CD4-positive, alpha-beta T cell treated with Interleukin-6 at 100 ng/mL for 8 hours (primary cell): Measurements from ENCODE around the gene SOX8.

Experiments
- DNase-seq: peaks from one replicate; pipeline ENCODE4 v3.0.0-alpha.2; 2020; ENCODE audit warnings: mixed read lengths, low spot score

SOX8 gene

DNA sequence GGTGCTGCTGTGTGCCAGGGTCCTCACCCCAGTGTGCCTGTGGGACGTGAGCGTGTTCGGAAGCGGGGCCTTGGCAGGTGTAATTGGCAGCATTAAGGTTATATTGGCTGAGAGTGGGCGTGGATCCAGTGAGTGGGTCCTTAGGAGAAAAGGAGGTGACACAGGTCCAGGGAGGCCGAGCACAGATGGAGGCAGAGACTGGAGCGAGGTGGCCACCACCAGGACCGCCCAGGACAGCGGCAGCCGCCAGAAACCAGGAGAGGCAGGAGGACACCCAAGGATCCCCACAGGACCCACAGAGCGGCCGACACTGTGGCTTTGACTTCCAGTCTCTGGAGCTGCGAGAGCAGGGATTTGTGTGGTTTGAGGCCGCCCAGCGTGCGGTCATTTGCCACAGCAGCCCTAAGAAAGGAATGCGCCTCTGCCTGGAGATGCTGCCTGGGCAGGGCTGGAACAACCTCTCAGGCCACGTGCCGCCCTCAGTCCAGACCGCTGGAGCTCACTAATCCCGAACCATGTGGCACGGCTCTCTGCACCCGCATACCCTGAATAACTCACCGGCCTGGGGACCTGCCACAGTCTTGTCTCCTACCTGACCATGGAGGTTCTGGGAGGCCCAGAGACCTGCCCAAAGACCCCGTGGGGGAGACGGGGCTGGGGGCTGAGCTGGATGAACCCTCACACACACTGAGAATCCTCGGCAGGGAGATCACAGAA is 45.4 kb downstream of the SOX8 start:
- DNase-seq: no peak

DNA sequence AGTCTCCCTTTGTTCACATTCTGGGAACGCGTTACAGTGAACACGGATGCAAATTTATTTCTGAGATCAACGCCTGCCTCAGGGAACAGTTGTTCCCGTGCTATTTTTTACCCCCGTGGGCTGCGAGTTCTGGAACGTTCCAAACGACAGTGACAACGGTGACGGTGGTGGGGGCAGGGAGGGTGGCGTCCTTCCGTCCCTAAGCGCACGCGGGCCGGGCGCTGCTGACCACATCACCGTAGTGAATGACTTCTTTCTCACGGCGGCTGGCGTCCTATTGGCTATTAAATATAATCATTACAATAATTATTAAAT is 45.9 kb downstream of the SOX8 start:
- DNase-seq: no peak

DNA sequence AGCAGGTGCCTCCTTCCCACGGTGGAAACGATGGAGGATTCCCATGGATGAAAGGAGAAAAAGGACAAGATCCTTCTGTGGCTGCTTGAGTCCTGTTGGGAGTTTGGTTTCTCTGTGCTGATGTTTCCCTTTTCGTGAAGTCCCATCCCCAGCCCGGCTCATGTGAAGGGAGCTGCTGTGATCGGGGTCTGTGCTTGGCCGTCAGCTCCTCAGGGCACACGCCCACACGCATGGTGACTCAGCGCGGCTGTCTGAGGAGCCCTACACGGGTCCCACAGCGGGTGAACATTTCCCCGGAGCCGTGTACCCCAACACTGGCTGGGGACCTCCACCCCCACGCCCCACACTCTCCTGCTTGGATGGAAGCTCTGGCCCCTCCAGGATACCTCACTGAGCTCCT is 46.5 kb downstream of the SOX8 start:
- no peak for DNase-seq

DNA sequence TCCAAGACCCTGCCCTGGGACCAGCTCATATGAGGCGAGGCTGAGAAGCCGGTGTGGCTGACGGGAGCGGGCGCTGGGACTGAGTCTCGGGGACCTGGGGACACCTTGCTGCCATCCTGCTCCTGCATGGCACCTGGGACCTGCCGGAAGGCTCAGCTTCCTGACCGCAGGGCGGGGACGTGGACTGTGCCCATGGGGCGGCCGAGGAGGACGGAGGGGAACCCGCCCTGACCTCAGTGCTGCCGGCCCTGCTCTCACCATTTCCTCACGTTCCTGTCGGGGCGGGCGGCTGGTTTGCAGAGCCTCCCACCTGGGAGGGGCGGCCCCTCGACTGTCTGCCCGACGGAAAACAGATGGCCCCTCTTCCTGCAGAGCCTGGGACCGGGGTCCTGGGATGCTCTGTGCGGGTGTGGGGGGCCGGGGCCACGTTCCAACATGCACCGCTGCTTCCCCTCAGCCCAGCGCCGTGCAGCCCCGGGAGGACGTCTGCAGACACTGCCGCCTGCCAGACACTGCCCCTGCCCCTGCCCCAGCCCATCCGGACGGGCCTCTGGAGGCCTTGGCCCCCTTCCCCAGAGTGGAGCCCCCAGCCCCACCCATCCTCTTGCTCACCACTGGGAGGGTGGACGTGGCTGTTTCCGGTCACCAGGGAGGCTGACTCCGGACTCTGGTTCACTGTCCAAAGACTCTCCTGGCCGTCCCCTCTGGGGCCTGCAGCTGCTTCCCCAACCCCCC is 47.1 kb downstream of the SOX8 start:
- DNase-seq: no peak

DNA sequence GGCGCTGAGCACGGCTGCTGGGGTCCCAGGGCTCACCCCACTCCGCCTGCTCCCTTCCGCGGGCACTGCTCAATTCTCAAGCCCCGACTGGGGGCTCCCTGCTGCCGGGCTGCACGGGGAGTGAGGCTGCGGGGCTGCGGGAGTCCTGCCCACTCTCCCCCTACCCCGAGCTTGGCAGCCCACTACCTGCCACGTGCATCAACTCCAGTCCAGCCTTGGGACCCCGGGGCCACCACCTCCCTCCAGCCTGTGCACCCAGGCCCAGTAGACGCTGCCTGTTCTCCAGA is 47.6 kb downstream of the SOX8 start:
- DNase-seq: no peak

DNA sequence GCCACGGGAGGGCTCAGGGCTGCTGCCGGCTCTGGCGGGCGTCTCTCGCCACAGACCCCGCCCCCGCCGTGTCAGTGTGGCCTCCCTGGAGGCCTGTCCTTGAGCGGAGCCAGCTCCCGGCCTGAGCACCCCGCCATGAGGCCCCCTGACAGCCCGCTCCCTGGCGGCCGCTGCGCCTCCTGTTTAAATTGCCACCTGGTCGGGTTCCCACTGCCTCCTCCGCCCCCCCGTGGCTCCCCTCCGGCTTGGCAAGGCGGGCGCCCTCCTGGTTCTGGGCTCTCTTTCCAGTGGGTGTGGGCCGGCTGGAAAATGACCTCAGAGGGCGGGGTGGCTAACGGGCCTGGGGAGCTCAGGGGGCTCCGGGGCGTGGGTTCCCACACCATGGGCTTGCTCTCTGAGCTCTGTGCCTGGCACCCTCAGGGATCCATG is 48.9 kb downstream of the SOX8 start:
- DNase-seq: no peak

DNA sequence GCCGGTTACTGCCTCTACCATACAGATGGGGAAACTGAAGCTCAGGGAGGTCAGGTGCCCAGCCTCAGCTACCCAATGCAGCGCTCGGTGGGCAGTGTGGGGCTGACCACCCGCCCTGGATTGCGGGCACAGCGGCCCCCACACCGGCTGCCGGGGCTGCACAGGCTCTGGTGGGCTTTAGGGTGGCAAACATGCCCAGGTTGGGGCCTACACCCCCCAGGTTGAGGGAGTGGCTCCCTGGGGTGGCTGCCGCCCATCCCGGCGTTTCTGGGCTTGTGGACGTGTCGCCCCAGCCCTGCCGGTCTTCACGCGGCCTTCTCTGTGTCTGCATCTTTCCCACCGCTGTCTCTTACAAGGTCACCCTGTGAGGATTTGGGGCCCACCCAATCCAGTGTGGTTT is 50.1 kb downstream of the SOX8 start:
- no peak for DNase-seq

DNA sequence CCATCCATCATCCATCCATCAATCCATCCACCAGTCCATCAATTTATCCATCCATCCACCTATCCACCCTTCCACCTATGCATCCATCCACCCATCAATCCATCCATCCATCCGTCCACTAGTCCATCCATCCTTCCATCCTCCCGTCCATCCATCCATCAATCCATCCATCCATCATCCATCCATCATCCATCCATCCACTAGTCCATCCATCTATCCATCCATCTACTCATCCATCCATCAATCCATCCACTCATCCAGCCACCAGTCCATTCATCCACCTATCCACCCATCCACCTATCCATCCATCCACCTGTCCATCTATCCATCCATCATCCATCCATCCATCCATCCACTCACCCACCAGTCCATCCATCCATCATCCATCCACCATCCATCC is 51.0 kb downstream of the SOX8 start:
- no peak for DNase-seq

DNA sequence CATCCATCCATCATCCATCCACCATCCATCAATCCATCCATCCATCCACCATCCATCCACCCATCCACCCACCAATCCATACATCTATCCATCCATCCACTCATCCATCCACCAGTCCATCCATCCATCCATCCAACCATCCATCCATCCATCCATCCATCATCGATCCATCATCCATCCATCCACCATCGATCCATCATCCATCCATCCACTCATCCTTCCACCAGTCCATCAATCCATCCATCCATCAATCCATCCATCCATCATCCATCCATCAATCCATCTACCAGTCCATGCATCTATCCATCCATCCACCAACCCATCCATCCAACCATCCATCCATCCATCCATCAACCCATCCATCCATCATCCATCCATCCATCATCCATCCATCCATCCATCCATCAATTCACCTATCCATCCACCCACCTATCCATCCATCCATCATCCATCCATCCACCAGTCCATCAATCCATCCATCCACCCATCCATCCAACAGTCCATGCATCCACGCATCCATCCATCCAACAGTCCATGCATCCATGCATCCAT is 51.6 kb downstream of the SOX8 start:
- no peak for DNase-seq

DNA sequence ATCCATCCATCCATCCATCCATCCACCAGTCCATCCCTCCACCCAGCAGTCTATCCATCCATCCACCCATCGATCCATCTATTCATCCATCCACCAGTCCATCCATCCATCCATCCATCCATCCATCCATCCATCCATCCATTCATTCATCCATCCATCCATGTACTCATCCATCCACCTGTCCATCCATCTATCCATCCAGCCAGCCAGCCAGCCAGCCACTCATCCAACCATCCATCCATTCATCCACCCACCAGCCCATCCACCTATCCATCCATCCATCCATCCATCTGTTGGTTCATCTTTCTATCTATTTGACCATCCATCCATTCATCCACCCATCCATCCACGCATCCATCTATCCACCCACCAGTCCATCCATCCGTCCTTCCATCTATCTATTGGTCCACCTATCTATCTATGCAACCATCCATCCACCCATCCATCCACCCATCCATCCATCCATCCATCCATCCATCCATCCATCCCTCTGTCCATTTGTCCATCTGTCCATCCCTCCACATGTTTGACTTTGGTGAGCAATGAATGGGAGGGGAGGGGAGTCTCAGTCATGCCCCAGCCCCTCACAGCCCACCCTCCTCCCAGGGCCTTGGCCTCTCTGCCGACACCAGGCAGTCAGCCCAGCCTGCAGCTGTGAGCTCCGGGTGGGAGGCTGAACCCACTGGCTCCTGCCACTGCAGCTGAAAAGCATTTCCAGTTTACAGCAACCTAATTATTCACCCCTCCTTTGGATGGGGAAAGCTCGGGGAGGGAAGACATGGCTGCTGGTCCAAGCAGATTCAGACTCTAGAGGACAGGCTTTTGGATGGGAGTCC is 52.9 kb downstream of the SOX8 start:
- no peak for DNase-seq

DNA sequence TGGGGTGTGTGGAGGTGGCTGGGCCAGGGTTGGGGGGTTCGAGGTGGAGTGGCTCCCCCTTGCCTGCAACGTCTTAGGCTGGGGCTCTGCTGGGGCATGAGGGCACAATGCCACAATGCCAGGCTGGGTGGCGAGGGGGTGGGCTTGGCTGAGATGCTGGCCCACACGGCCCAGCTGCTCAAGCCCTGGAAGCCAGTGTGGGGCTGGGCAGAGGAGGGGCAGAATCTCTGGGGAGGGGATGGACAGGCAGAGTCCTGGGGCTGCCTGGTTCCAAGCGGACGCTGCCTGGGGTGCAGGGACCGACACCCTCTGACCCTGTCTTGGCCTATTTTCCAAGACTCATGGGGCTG is 53.5 kb downstream of the SOX8 start:
- no peak for DNase-seq

DNA sequence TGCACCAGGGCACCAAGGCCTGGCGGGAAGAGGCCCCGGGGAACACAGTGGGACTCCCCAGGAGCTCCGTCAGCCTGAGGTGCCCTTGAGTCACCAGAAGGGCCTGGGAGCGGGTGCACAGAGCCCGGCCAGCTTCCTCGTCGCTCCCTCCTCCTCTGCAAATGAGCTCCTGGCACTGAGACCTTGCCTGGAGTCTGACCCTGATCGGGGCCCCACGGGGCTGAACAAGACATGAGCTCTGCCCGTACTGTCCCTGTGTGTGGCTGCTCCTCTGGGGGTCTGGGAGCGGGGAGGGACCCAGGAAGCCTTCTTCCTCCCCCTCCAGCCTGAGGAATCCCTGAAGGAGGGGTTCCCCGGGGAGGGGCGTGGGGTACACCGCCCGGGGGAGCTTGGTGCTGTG is 54.6 kb downstream of the SOX8 start:
- no peak for DNase-seq
